Tibial nerve (tissue), 3 donors: ENCODE measurements around the gene SLC24A3.

Experiments used
- POLR2A ChIP-seq, 2 donors: fragments of 450-650 bp; IDR thresholded peaks; one replicate each; pipeline ENCODE4 v1.6.1; 2017; ENCODE audit warnings: antibody characterized with exemption in 2 of 2, mild to moderate bottlenecking in 2 of 2, moderate library complexity in 2 of 2
- TF ChIP-seq, protein P1 (sequence below), 5 experiments: fragments of 200-600 bp in 3 of 5; fragments of 450-650 bp in 2 of 5; sonication (generic) in 3 of 5; IDR thresholded peaks; one replicate each; pipeline ENCODE4 v1.5.1; 2016 to 2019; ENCODE audit warnings: antibody characterized with exemption in 5 of 5, mild to moderate bottlenecking in 3 of 5, moderate library complexity in 2 of 5

GRCh38 chr20:19652591-19653026, 440.2 kb downstream of the SLC24A3 start:
- TF ChIP-seq POLR2A (IDR thresholded peaks at IDR 0.05): no peak
- TF ChIP-seq, protein P1, sequence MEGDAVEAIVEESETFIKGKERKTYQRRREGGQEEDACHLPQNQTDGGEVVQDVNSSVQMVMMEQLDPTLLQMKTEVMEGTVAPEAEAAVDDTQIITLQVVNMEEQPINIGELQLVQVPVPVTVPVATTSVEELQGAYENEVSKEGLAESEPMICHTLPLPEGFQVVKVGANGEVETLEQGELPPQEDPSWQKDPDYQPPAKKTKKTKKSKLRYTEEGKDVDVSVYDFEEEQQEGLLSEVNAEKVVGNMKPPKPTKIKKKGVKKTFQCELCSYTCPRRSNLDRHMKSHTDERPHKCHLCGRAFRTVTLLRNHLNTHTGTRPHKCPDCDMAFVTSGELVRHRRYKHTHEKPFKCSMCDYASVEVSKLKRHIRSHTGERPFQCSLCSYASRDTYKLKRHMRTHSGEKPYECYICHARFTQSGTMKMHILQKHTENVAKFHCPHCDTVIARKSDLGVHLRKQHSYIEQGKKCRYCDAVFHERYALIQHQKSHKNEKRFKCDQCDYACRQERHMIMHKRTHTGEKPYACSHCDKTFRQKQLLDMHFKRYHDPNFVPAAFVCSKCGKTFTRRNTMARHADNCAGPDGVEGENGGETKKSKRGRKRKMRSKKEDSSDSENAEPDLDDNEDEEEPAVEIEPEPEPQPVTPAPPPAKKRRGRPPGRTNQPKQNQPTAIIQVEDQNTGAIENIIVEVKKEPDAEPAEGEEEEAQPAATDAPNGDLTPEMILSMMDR (IDR thresholded peaks at IDR 0.05): no peak
